OCI-LY7 (cell line): Measurements from ENCODE around the gene RPL35.

Experiments used
- CTCF ChIP-seq: fragments of 200-600 bp; sonication (generic); conservative IDR thresholded peaks from 2 replicates; pipeline ENCODE4 v1.5.1; 2014; ENCODE audit warnings: mild to moderate bottlenecking, antibody characterized with exemption, low read length, moderate library complexity, mixed read lengths
- EZH2phosphoT487 ChIP-seq: fragments of 200-600 bp; sonication (generic); IDR thresholded peaks from 2 replicates; pipeline ENCODE4 v1.6.1; 2018; ENCODE audit warnings: low read depth, borderline replicate concordance, mild to moderate bottlenecking, mixed run types, antibody characterized with exemption, low read length, moderate library complexity, mixed read lengths

- no peak for TF ChIP-seq CTCF
- TF ChIP-seq EZH2phosphoT487: no peak
Measured at GRCh38 chr9:124815601-124816000, 46.2 kb downstream of the RPL35 start.
